ENCODE measurements around the gene DDX55. TPM values are rescaled to one million over a fixed set of nuclear protein-coding genes. Genes with fewer than 3 reads are reported as not detected.

DDX55 gene
- total and polyA plus RNA-seq, 2 of the 13 experiments (the other 11 are each of a cell fraction or from before 2014, with no cell fraction given) = 22.2 to 37.0 TPM

- TF ChIP-seq E2F2 (CRISPR knock-in tag; IDR thresholded peaks at IDR 0.05; ENCODE audit: borderline replicate concordance) (peak; percentile 81; the same call in 1 of the 2 replicates), ZNF766 (CRISPR knock-in tag; IDR thresholded peaks at IDR 0.05; ENCODE audit: borderline replicate concordance) (peak; percentile 91), CENPBD1 (CRISPR knock-in tag; IDR thresholded peaks at IDR 0.05; ENCODE audit: borderline replicate concordance, low read depth) (0 out of 2 replicates have a peak, but pooled peaks have one; percentile 71), SMARCE1 (IDR thresholded peaks at IDR 0.05; ENCODE audit: borderline replicate concordance) (no peak), MATR3 (CRISPR knock-in tag; IDR thresholded peaks at IDR 0.05) (no peak), ZNF232 (CRISPR knock-in tag; IDR thresholded peaks at IDR 0.05; ENCODE audit: borderline replicate concordance) (0 out of 2 replicates have a peak, but pooled peaks have one; percentile 19), EED (CRISPR knock-in tag; IDR thresholded peaks at IDR 0.05) (peak; percentile 61; the same call in 1 of the 2 replicates), GLMP (CRISPR knock-in tag; IDR thresholded peaks at IDR 0.05; ENCODE audit: borderline replicate concordance) (no peak), ZNF652 (CRISPR knock-in tag; IDR thresholded peaks at IDR 0.05; ENCODE audit: borderline replicate concordance, low read depth) (no peak), ZNF792 (CRISPR knock-in tag; IDR thresholded peaks at IDR 0.05) (peak; percentile 94), ZNF3 (CRISPR knock-in tag; IDR thresholded peaks at IDR 0.05) (no peak), SP1 (IDR thresholded peaks at IDR 0.05) (no peak), SP1 (CRISPR knock-in tag; IDR thresholded peaks at IDR 0.05) (peak; percentile 69), ZSCAN5A (CRISPR knock-in tag; IDR thresholded peaks at IDR 0.05; ENCODE audit: borderline replicate concordance) (0 out of 2 replicates have a peak, but pooled peaks have one; percentile 41), ZNF121 (CRISPR knock-in tag; IDR thresholded peaks at IDR 0.05) (no peak; the same call in 1 of the 2 replicates), RCOR2 (CRISPR knock-in tag; IDR thresholded peaks at IDR 0.05) (peak; percentile 41; the same call in 1 of the 2 replicates), DRAP1 (CRISPR knock-in tag; IDR thresholded peaks at IDR 0.05) (peak; percentile 55; the same call in 1 of the 2 replicates), E2F5 (CRISPR knock-in tag; conservative IDR thresholded peaks at IDR 0.05) (peak; percentile 91), EEA1 (CRISPR knock-in tag; IDR thresholded peaks at IDR 0.05; ENCODE audit: borderline replicate concordance) (peak; percentile 96), RBM22 (optimal IDR thresholded peaks at IDR 0.05; ENCODE audit: low read length) (peak; percentile 86), ZNF34 (CRISPR knock-in tag; IDR thresholded peaks at IDR 0.05; ENCODE audit: borderline replicate concordance) (peak; percentile 97)
Observed at GRCh38 chr12:123601602-123602489, at the start of gene DDX55 (continued).

Measured in HepG2 (cell line).